NCI-H146 treated with DMSO at 0.1 percent for 48 hours (cell line): ENCODE data around the gene SPR.

ENCODE experiments used
- DNase-seq: peaks from one replicate; lab custom pipeline; 2025; ENCODE audit not compliant: unreplicated experiment; lab: John Stamatoyannopoulos, UW

SPR gene

GRCh38 chr2:72931280-72931910 is 44.2 kb downstream of the SPR start:
- DNase-seq, result no peak

GRCh38 chr2:72932045-72932740 is 45.0 kb downstream of the SPR start:
- no peak for DNase-seq

- no peak for DNase-seq
Measured at GRCh38 chr2:72932805-72933204, 45.6 kb downstream of the SPR start.

GRCh38 chr2:72933207-72933606 is 46.0 kb downstream of the SPR start:
- no peak for DNase-seq

GRCh38 chr2:72933646-72934151 is 46.5 kb downstream of the SPR start:
- no peak for DNase-seq

GRCh38 chr2:72934683-72935610 is 47.7 kb downstream of the SPR start:
- peak; percentile 23 for DNase-seq

- DNase-seq, result no peak
Measured at GRCh38 chr2:72935611-72935957, 48.4 kb downstream of the SPR start.

GRCh38 chr2:72936660-72937355 is 49.6 kb downstream of the SPR start:
- no peak for DNase-seq

- DNase-seq, result no peak
Measured at GRCh38 chr2:72937356-72937669, 50.1 kb downstream of the SPR start.

- no peak for DNase-seq
Measured at GRCh38 chr2:72938455-72938854, 51.2 kb downstream of the SPR start.

- no peak for DNase-seq
Measured at GRCh38 chr2:72940361-72940760, 53.2 kb downstream of the SPR start.

- no peak for DNase-seq
Measured at GRCh38 chr2:72940786-72941185, 53.6 kb downstream of the SPR start.
